Measurements from ENCODE around the gene GTSE1.

- TF ChIP-seq CTCF (optimal IDR thresholded peaks at IDR 0.05 in 1 of 3, IDR thresholded peaks at IDR 0.05 in 1 of 3, conservative IDR thresholded peaks at IDR 0.05 in 1 of 3; ENCODE audit: extremely low read depth in 1 of 3, insufficient read depth in 2 of 3, low read length in 3 of 3) (no peak), EZH2 (IDR thresholded peaks at IDR 0.05; ENCODE audit: low read length) (no peak)
Observed at GRCh38 chr22:46376111-46376510, 79.4 kb downstream of the GTSE1 start.
